A673 (cell line): ENCODE measurements around the gene ARHGEF2.

Source experiments
- EZH2 ChIP-seq: fragments of 200-600 bp; sonication (generic); IDR thresholded peaks from 2 replicates; pipeline ENCODE4 v1.6.1; 2017; ENCODE audit warnings: borderline replicate concordance, low read depth, mild to moderate bottlenecking, mixed read lengths, antibody characterized with exemption, low read length; ENCODE audit not compliant: poor library complexity, severe bottlenecking
- TF ChIP-seq, protein P1 (sequence below): fragments of 300-800, 200-600 bp; sonication (generic); conservative IDR thresholded peaks from 2 replicates; pipeline ENCODE4 v1.5.1; 2017; ENCODE audit warnings: low read depth, mild to moderate bottlenecking, antibody characterized with exemption, low read length, moderate library complexity, mixed read lengths

DNA sequence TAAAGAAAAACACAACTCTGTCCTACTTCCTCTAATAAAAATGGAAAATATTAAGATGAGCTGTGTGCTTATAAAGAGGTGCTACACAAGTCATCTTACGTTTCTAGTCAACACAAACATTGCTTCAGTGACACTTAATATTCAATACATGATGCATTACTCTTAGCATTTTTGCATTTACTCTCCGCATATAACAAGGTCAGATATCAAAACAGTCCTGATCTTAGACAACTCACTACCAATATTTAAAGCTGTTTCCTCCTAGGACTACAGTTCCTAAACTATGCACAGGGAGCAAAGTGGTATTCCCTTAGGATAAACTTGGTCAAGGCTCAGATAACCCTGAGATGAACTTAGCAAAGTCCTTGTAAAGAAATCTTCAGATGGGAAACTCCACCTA is 79.5 kb downstream of the ARHGEF2 start:
- TF ChIP-seq, protein P1, sequence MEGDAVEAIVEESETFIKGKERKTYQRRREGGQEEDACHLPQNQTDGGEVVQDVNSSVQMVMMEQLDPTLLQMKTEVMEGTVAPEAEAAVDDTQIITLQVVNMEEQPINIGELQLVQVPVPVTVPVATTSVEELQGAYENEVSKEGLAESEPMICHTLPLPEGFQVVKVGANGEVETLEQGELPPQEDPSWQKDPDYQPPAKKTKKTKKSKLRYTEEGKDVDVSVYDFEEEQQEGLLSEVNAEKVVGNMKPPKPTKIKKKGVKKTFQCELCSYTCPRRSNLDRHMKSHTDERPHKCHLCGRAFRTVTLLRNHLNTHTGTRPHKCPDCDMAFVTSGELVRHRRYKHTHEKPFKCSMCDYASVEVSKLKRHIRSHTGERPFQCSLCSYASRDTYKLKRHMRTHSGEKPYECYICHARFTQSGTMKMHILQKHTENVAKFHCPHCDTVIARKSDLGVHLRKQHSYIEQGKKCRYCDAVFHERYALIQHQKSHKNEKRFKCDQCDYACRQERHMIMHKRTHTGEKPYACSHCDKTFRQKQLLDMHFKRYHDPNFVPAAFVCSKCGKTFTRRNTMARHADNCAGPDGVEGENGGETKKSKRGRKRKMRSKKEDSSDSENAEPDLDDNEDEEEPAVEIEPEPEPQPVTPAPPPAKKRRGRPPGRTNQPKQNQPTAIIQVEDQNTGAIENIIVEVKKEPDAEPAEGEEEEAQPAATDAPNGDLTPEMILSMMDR: no peak
- TF ChIP-seq EZH2: no peak
